ENCODE data around the gene PEG3.

PEG3 gene

GRCh38 chr19:56874530-56874929, 34.0 kb upstream of the PEG3 start:
- Histone ChIP-seq H3K4me2 (ENCODE audit: low read depth, low read length) (no peak overlapping the region), H3K79me2 (ENCODE audit: low read length) (no peaks in the 10 kb centered on the region), H3K9me3 (replicated peaks; ENCODE audit: insufficient read depth, low read length) (no peaks in the 10 kb centered on the region), H3K27me3 (replicated peaks; ENCODE audit: insufficient read depth, low read length) (no peaks in the 10 kb centered on the region), H3K4me3 (ENCODE audit: low read length) (no peak overlapping the region), H3K4me1 (ENCODE audit: low read length) (no peaks in the 10 kb centered on the region), H3F3A (ENCODE audit: insufficient read depth, low read length) (no peaks in the 10 kb centered on the region), H4K20me1 (ENCODE audit: insufficient read depth, low read length) (no peaks in the 10 kb centered on the region), H3K36me3 (replicated peaks; ENCODE audit: insufficient read depth, low read length) (no peaks in the 10 kb centered on the region), H3K9me2 (replicated peaks; ENCODE audit: insufficient read depth, low read length) (no peaks in the 10 kb centered on the region), H3K27ac (ENCODE audit: low read length) (no peak overlapping the region), H2AFZ (ENCODE audit: low read length) (no peak overlapping the region), H3K9ac (ENCODE audit: low read length) (no peak overlapping the region)
- DNase-seq: no peak
- TF ChIP-seq CTCF (IDR thresholded peaks at IDR 0.05; ENCODE audit: low read length): no peak
- no peak for TF ChIP-seq EZH2 (optimal IDR thresholded peaks at IDR 0.05; ENCODE audit: low read depth, low read length)
- no peak for TF ChIP-seq EZH2phosphoT487 (IDR thresholded peaks at IDR 0.05; ENCODE audit: low read length)

GRCh38 chr19:56873493-56873892, 33.0 kb upstream of the PEG3 start:
- Histone ChIP-seq H3K4me1 (ENCODE audit: low read length) (no peaks in the 10 kb centered on the region), H2AFZ (ENCODE audit: low read length) (no peak overlapping the region), H3F3A (ENCODE audit: insufficient read depth, low read length) (no peaks in the 10 kb centered on the region), H3K27me3 (replicated peaks; ENCODE audit: insufficient read depth, low read length) (no peaks in the 10 kb centered on the region), H3K27ac (ENCODE audit: low read length) (no peak overlapping the region), H3K9me2 (replicated peaks; ENCODE audit: insufficient read depth, low read length) (no peaks in the 10 kb centered on the region), H3K9ac (ENCODE audit: low read length) (no peak overlapping the region), H4K20me1 (ENCODE audit: insufficient read depth, low read length) (no peaks in the 10 kb centered on the region), H3K4me2 (ENCODE audit: low read depth, low read length) (no peak overlapping the region), H3K9me3 (replicated peaks; ENCODE audit: insufficient read depth, low read length) (no peaks in the 10 kb centered on the region), H3K4me3 (ENCODE audit: low read length) (no peak overlapping the region), H3K79me2 (ENCODE audit: low read length) (no peaks in the 10 kb centered on the region), H3K36me3 (replicated peaks; ENCODE audit: insufficient read depth, low read length) (no peaks in the 10 kb centered on the region)
- DNase-seq: no peak
- TF ChIP-seq EZH2phosphoT487 (IDR thresholded peaks at IDR 0.05; ENCODE audit: low read length) (no peak), EZH2 (optimal IDR thresholded peaks at IDR 0.05; ENCODE audit: low read depth, low read length) (no peak), CTCF (IDR thresholded peaks at IDR 0.05; ENCODE audit: low read length) (no peak)

GRCh38 chr19:56869886-56870285, 29.4 kb upstream of the PEG3 start:
- no peaks in the 10 kb centered on the region for H3K4me1 ChIP-seq (ENCODE audit: low read length)
- H3F3A ChIP-seq (ENCODE audit: insufficient read depth, low read length): no peaks in the 10 kb centered on the region
- no peaks in the 10 kb centered on the region for H3K27me3 ChIP-seq (replicated peaks; ENCODE audit: insufficient read depth, low read length)
- no peak overlapping the region for H3K4me3 ChIP-seq (ENCODE audit: low read length)
- no peak overlapping the region for H2AFZ ChIP-seq (ENCODE audit: low read length)
- no peak overlapping the region for H3K4me2 ChIP-seq (ENCODE audit: low read depth, low read length)
- H3K79me2 ChIP-seq (ENCODE audit: low read length): no peaks in the 10 kb centered on the region
- no peaks in the 10 kb centered on the region for H3K9me3 ChIP-seq (replicated peaks; ENCODE audit: insufficient read depth, low read length)
- TF ChIP-seq EZH2phosphoT487 (IDR thresholded peaks at IDR 0.05; ENCODE audit: low read length) (no peak), EZH2 (optimal IDR thresholded peaks at IDR 0.05; ENCODE audit: low read depth, low read length) (no peak), CTCF (IDR thresholded peaks at IDR 0.05; ENCODE audit: low read length) (no peak)
- no peaks in the 10 kb centered on the region for H3K9me2 ChIP-seq (replicated peaks; ENCODE audit: insufficient read depth, low read length)
- H3K27ac ChIP-seq (ENCODE audit: low read length): no peak overlapping the region
- no peak overlapping the region for H3K9ac ChIP-seq (ENCODE audit: low read length)
- no peaks in the 10 kb centered on the region for H3K36me3 ChIP-seq (replicated peaks; ENCODE audit: insufficient read depth, low read length)
- no peak for DNase-seq
- no peaks in the 10 kb centered on the region for H4K20me1 ChIP-seq (ENCODE audit: insufficient read depth, low read length)

Data from MM.1S (cell line).